Fibroblast of skin of left quadriceps (primary cell): ENCODE results near the gene MUS81.
"Not testable (repeated sequence)": the region's sequence is repeated elsewhere in the genome, so short reads cannot be mapped to it uniquely, and the experiment has no call there.

ENCODE experiments used
- DNase-seq, 2 experiments: peaks; one replicate each; pipeline ENCODE4 v3.0.0-alpha.2; 2013; ENCODE audit warnings: low read depth in 2 of 2

The MUS81 gene, protein sequence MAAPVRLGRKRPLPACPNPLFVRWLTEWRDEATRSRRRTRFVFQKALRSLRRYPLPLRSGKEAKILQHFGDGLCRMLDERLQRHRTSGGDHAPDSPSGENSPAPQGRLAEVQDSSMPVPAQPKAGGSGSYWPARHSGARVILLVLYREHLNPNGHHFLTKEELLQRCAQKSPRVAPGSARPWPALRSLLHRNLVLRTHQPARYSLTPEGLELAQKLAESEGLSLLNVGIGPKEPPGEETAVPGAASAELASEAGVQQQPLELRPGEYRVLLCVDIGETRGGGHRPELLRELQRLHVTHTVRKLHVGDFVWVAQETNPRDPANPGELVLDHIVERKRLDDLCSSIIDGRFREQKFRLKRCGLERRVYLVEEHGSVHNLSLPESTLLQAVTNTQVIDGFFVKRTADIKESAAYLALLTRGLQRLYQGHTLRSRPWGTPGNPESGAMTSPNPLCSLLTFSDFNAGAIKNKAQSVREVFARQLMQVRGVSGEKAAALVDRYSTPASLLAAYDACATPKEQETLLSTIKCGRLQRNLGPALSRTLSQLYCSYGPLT

DNA sequence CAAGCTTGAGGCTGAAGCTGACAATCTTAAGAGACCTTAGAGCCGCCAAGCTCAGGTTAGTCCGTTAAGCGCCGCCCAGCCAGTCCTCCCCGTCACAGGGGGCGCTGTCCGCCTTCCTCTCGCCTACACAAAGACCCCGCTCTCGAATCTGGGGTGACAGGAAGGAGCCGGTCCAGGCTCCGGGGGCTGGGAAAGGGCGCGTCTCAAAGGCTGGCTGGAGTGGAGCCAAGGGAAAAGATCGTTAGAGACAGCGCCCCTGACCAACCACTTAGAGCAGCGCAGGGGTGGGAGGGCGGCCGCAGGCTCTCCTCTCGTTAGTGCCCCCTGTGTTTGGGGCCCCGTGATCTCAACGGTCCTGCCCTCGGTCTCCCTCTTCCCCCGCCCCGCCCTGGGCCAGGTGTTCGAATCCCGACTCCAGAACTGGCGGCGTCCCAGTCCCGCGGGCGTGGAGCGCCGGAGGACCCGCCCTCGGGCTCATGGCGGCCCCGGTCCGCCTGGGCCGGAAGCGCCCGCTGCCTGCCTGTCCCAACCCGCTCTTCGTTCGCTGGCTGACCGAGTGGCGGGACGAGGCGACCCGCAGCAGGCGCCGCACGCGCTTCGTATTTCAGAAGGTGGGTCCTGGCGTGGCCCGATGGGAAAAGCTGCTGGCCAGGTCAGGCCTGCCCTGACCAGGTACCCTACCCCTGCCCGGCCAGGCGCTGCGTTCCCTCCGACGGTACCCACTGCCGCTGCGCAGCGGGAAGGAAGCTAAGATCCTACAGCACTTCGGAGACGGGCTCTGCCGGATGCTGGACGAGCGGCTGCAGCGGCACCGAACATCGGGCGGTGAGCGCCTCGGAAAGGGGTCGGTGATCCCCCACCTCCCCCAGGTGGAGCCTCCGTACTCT lies at the start of gene MUS81:
Gene MUS81, plus strand, starts transcription at position 156 of the 887 bp plus-strand sequence. Its CDS starts 321 bp downstream, at position 477.
- peak; percentile 97 to 98 for DNase-seq

- DNase-seq, result no peak
Measured at GRCh38 chr11:65811764-65812475, 48.3 kb upstream of the MUS81 start.

- DNase-seq, result no peak
Measured at GRCh38 chr11:65814131-65814985, 45.9 kb upstream of the MUS81 start.

DNA sequence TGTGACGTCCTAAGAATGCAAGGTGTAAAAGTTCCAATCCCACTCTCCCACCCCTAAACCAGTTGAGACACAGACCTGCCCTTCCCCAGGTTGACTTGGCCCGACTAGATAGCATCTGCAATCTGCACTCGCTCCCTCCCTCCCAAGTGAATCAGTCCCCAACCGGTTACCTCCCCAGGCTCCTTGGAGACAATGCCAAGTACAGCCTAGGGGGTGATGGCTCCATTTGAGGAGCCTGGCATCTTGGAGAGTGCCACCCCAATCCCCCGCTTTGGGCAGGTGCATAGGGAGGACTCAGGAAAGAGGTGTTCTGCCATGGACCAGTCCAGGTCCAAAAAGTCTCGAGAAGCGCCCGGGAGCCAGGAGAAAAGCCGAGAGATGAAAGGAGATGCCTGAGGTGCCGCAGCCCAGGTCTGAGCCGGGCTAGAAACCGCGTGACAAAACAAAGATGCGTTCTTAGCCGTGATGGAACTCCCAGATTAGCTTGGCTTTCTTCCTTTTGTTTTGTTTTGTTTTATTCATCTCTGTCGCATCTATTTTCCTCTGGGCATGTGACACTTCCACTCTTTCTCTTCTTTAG lies 45.2 kb upstream of the MUS81 start:
- DNase-seq, result no peak

GRCh38 chr11:65816696-65817095 lies 43.5 kb upstream of the MUS81 start:
- no peak for DNase-seq

- DNase-seq, result peak in 1 of 2 experiments; percentile 4
Measured at GRCh38 chr11:65817312-65817834, 42.9 kb upstream of the MUS81 start.

- DNase-seq, result peak; percentile 53 to 56
Measured at GRCh38 chr11:65817835-65818680, 42.2 kb upstream of the MUS81 start.

GRCh38 chr11:65821107-65821506 lies 39.1 kb upstream of the MUS81 start:
- DNase-seq, result no peak

DNA sequence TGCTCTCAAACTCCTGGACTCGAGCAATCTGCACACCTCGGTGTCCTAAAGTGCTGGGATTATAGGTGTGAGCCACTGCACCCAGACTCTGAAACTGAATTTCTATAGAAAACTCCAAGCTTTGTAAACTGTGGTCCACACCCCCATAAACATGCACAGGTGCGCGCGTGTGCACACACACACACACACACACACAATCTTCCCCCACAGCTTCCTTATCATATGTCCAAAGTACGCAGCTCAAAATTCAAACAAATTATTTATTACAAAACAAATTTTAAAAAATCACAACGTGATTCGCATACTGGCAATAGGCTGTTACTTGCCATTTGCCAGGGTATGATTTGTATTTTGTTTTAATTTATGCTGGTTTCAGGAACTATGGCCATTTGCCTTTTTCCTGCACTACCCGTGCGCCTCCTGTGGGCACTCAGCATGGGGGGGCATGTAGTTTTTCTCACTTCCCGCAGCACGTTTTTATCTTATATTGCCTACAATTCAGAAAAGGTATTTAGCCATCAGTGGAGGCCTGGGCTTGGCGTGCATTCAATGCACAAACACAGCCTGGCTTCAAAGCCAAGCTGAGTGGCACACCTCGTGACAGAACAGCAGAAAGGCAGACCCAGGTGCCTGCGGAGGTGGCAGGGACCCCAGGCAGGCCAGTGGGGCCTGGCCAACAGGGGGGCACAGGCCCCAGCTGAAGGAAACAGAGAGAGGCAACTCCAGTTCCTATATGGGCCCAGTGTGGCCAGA lies 37.3 kb upstream of the MUS81 start:
- no peak for DNase-seq

DNA sequence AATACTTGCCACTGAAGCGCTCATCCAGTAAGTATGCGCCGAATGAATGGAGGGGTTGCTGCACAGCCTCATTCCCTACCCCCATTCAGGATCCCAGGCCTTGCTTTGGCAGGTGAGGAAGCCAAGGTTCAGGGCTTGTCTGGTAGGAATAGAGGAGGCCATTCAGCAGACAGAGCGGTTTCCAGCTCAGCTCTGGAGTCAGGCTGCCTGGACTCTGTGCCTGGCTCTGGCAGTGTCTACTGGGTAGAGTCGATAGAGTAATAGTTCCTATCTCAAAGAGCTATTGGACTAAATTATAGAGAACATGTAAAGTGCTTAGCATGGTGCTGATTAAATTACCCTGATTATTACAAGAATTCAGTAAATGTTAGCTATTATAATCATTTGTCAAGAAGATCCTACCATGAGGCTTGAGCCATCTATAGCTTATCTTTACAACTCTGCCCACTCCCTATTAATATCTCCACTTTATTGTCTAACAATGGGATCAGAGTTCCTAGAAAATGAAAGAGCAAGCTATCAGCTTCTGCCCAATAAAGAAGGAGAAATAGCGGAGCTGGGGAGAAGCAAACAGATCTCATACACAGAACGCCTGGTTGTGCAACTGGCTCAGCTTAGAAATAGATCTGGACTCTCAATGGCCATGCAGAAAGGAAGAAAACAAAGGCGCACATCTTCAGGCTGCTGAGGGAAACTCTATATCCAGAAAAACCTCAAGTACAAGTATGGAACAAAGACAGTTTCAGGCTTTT lies 33.1 kb upstream of the MUS81 start:
- DNase-seq, result no peak

DNA sequence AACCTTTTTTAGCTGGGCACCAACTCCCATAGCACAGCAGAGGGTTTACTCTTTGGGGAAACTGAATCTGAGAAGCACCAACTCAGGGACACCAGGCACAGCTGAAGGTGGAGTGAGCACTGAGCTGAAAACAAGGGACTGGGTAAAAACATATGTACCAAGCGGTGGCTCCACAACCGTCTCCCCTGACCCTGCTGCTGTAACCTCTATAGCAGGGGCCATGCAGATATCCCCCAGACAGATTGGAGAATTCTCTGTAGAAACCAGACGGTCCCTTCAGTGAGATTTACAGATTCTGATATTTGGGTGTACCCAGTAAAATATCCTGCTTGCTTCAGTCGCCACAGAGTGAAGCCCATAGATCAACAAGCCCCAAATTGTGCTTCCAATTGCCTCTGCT lies 30.8 kb upstream of the MUS81 start:
- DNase-seq, result no peak

- not testable (repeated sequence) for DNase-seq
Measured at GRCh38 chr11:65832231-65832630, 28.0 kb upstream of the MUS81 start.

DNA sequence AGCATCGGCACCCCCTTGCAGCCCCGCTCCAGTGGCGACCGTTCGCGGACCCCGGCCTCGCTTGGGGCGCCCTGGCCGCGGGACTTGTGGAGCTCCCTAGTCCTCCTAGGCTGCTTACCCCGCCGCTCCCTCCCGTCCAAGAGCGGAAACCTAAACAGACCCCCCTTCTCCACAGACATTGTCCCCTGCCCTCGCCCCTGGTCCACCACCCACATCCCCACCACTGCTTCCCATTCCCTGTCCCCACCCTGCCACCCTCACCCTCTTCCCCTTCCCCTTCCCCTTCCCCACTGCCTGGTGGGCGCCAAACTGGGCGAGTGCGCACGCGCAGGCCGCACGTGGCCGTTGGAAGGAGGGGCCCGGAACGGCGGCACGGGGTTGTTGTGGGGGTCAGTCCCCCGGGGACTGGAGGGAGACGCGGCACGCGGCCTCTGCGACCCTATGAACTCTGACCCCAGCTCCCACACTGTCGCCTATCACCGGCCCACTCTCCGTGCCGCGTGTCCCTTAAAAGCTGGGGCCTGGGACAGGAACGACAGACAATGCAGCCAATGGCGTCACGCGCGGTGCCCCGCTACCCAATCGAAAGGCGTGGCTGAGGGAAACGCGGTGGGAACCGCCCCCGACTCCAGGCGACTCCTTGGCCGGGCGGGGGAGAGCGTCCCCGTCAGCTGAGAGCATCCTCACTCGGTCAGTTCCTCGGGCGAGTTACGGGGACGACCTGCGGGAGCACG lies 26.8 kb upstream of the MUS81 start, which contains the start of gene SNX32:
Gene SNX32, plus strand, starts transcription at position 667 of the 734 bp plus-strand sequence. CDS start 103 bp downstream, outside the sequence.
- peak; percentile 82 to 83 for DNase-seq

DNA sequence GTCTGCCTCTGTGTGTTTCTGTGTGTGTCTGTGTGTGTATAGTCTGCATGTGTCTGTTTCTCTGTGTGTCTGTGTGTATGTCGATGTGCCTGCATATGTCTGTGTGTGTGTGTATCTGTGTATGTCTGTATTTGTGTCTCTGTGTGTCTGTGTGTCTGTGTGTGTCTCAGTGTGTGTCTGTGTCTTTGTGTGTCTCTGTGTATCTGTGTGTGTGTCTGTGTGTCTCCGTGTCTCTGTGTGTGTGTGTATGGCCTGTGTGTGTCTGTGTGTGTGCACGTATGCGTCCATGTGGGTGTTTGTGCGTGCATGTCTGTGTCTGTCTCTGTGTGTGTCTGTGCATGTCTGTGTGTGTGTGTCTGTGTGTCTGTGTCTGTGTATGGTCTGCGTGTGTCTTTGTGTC lies 26.0 kb upstream of the MUS81 start:
- DNase-seq, result no peak

- no peak for DNase-seq
Measured at GRCh38 chr11:65842144-65842543, 18.1 kb upstream of the MUS81 start.

GRCh38 chr11:65843811-65844210 lies 16.4 kb upstream of the MUS81 start:
- no peak for DNase-seq
